Measurements from ENCODE around the gene COQ10A. TPM values are rescaled to one million over a fixed set of nuclear protein-coding genes. Genes with fewer than 3 reads are reported as not detected.

COQ10A gene
- total and polyA plus RNA-seq, 2 of the 13 experiments (the other 11 are each of a cell fraction or from before 2014, with no cell fraction given): 21.0 to 37.3 TPM

- TF ChIP-seq BCL6 (CRISPR knock-in tag; IDR thresholded peaks at IDR 0.05) (no peak), ZNF773 (CRISPR knock-in tag; IDR thresholded peaks at IDR 0.05; ENCODE audit: borderline replicate concordance) (no peak; the same call in 1 of the 2 replicates), ZNF225 (CRISPR knock-in tag; IDR thresholded peaks at IDR 0.05) (no peak), ZBTB21 (CRISPR knock-in tag; IDR thresholded peaks at IDR 0.05) (no peak), ERF (CRISPR knock-in tag; IDR thresholded peaks at IDR 0.05) (peak; percentile 56), TRIM24 (CRISPR knock-in tag; IDR thresholded peaks at IDR 0.05) (no peak), ZNF580 (CRISPR knock-in tag; IDR thresholded peaks at IDR 0.05; ENCODE audit: borderline replicate concordance, low read depth) (0 out of 2 replicates have a peak, but pooled peaks have one; percentile 14), ZNF160 (CRISPR knock-in tag; IDR thresholded peaks at IDR 0.05) (peak; percentile 70; the same call in 1 of the 2 replicates), PRDM10 (CRISPR knock-in tag; IDR thresholded peaks at IDR 0.05; ENCODE audit: low read depth) (peak; percentile 65; the same call in 1 of the 2 replicates), MXD4 (CRISPR knock-in tag; IDR thresholded peaks at IDR 0.05) (peak; percentile 66; the same call in 1 of the 2 replicates), TFDP1 (CRISPR knock-in tag; IDR thresholded peaks at IDR 0.05; ENCODE audit: borderline replicate concordance) (peak; percentile 83; the same call in 1 of the 2 replicates), ZNF549 (CRISPR knock-in tag; IDR thresholded peaks at IDR 0.05) (0 out of 2 replicates have a peak, but pooled peaks have one; percentile 73), SP1 (IDR thresholded peaks at IDR 0.05) (no peak), SP1 (CRISPR knock-in tag; IDR thresholded peaks at IDR 0.05) (no peak; the same call in 1 of the 2 replicates), DDIT3 (CRISPR knock-in tag; IDR thresholded peaks at IDR 0.05) (no peak), HNRNPK (IDR thresholded peaks at IDR 0.05; ENCODE audit: low read depth, low read length, poor library complexity, severe bottlenecking) (peak; percentile 60), SKI (IDR thresholded peaks at IDR 0.05; ENCODE audit: partially characterized antibody) (no peak), IRX3 (CRISPR knock-in tag; IDR thresholded peaks at IDR 0.05; ENCODE audit: borderline replicate concordance, low read depth) (peak; percentile 35; the same call in 1 of the 2 replicates), ZFP36L2 (CRISPR knock-in tag; IDR thresholded peaks at IDR 0.05) (0 out of 2 replicates have a peak, but pooled peaks have one; percentile 59), ZNF276 (CRISPR knock-in tag; IDR thresholded peaks at IDR 0.05; ENCODE audit: low read depth) (0 out of 2 replicates have a peak, but pooled peaks have one; percentile 23), TSC22D2 (CRISPR knock-in tag; IDR thresholded peaks at IDR 0.05; ENCODE audit: borderline replicate concordance) (peak; percentile 54; the same call in 1 of the 2 replicates)
These were observed 49.1 kb downstream of the COQ10A start, which contains the start of gene CNPY2 (continued) for GRCh38 chr12:56315622-56316473.

All from HepG2 (cell line).